Astrocyte (in vitro differentiated cells and primary cell): ENCODE results near the gene DNAAF8.

Experiments
- CTCF ChIP-seq: IDR thresholded peaks from 2 replicates; pipeline ENCODE4 v1.5.1; 2011; ENCODE audit warnings: low read depth, mild to moderate bottlenecking, inconsistent platforms, low read length, moderate library complexity; ENCODE audit not compliant: insufficient read depth
- EZH2 ChIP-seq: IDR thresholded peaks from 2 replicates; pipeline ENCODE4 v1.6.1; 2012; ENCODE audit warnings: mild to moderate bottlenecking, low read length, inconsistent platforms; ENCODE audit not compliant: insufficient read depth

DNA sequence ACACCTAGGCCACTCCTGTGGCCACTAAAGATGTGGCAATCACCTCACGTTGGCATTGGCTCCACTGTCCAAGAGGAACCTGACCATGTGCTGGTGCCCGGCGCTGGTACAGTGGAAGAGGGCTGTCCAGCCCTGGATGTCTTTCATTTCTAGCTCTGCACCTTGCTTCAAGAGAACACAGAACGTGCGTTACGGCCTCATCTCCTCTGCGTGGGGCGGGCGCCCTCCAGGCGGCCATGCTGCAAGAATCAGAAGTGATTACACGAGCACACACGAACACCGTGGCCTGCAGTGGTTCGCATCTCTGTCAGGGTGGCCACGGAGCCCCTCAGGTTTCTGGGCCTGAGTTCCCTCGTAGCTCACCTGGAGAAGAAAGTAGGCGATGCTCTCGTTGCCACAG, 7.7 kb upstream of the DNAAF8 start:
- TF ChIP-seq CTCF (no peak), EZH2 (no peak)
